ENCODE data around the gene UFSP2. TPM values are rescaled to one million over a fixed set of nuclear protein-coding genes. Genes with fewer than 3 reads are reported as not detected.

The UFSP2 gene
- total and polyA plus RNA-seq, 2 experiments from 2014 or later, result 29.0 to 53.0 TPM

DNA sequence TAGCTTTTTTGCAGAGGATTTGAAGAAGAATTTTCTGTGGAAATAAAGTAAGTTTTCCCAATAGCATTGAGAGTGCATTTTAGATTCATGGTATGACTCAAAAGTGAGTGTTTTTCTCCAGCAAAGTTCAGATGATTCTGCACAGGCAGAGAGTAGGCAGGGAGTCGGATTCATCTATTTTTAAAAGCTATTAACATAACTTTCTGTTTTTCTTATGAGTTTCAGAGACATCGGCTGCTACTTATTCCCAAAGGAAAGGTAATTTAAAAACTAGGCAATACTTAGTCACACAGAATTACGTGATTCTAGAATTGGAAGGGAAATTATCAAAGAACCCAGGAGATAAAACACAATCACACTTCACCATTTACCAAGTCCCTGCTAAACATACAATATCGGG is 41.3 kb upstream of the UFSP2 start:
- Histone ChIP-seq H3K9me2 (ENCODE audit: insufficient read depth) (no peaks in the 10 kb centered on the region), H3K36me3 (ENCODE audit: insufficient read depth) (no peaks in the 10 kb centered on the region), H3F3A (replicated peaks; ENCODE audit: low read depth) (no peaks in the 10 kb centered on the region), H3K27me3 (ENCODE audit: insufficient read depth) (peaks cover 12% of the 10 kb centered on the region), H3K4me1 (ENCODE audit: insufficient read depth) (peaks cover 13% of the 10 kb centered on the region), H3K4me3 (no peak overlapping the region), H3K79me2 (replicated peaks; ENCODE audit: insufficient read depth) (no peaks in the 10 kb centered on the region), H3K27ac (ENCODE audit: low read depth) (no peak overlapping the region), H3K4me2 (no peak overlapping the region), H4K20me1 (replicated peaks; ENCODE audit: insufficient read depth) (no peaks in the 10 kb centered on the region), H2AFZ (no peak overlapping the region)
- Mint-ChIP-seq H3K4me1 (peaks cover 33% of the 10 kb centered on the region), H3K9me3 (no peaks in the 10 kb centered on the region), H3K27ac (no peak overlapping the region), H3K27me3 (ENCODE audit: insufficient read depth, low read depth, poor library complexity) (peaks cover 13% of the 10 kb centered on the region), H3K4me3 (no peak overlapping the region), H3K36me3 (ENCODE audit: low read depth) (peaks cover 3% of the 10 kb centered on the region; the same call in 1 of the 3 replicates)
- no peak for TF ChIP-seq JUNB (IDR thresholded peaks at IDR 0.05; ENCODE audit: unreplicated experiment)
- TF ChIP-seq, protein P1, sequence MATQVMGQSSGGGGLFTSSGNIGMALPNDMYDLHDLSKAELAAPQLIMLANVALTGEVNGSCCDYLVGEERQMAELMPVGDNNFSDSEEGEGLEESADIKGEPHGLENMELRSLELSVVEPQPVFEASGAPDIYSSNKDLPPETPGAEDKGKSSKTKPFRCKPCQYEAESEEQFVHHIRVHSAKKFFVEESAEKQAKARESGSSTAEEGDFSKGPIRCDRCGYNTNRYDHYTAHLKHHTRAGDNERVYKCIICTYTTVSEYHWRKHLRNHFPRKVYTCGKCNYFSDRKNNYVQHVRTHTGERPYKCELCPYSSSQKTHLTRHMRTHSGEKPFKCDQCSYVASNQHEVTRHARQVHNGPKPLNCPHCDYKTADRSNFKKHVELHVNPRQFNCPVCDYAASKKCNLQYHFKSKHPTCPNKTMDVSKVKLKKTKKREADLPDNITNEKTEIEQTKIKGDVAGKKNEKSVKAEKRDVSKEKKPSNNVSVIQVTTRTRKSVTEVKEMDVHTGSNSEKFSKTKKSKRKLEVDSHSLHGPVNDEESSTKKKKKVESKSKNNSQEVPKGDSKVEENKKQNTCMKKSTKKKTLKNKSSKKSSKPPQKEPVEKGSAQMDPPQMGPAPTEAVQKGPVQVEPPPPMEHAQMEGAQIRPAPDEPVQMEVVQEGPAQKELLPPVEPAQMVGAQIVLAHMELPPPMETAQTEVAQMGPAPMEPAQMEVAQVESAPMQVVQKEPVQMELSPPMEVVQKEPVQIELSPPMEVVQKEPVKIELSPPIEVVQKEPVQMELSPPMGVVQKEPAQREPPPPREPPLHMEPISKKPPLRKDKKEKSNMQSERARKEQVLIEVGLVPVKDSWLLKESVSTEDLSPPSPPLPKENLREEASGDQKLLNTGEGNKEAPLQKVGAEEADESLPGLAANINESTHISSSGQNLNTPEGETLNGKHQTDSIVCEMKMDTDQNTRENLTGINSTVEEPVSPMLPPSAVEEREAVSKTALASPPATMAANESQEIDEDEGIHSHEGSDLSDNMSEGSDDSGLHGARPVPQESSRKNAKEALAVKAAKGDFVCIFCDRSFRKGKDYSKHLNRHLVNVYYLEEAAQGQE (IDR thresholded peaks at IDR 0.05; ENCODE audit: unreplicated experiment), result no peak
- ATAC-seq (no peak), DNase-seq (ENCODE audit: low spot score) (no peak)

DNA sequence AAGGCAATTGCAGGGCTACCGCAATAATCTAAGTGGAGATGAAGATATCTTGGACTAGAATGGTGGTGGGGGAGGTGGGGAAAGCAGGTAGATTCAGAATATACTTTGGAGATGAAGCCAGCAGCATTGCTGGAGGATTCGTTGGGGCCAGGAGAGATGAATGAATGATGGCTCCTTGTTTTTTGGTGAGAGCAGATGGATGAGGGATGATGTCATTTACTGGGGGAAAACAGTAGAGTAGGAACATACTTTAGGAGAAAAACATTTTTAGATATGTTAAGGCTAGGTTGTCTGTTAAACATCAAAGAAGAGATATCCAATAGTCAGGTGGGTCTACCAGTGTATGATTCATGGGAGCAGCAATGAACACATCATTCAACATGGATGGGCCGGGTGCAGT is 39.9 kb upstream of the UFSP2 start:
- DNase-seq (ENCODE audit: low spot score) (no peak), ATAC-seq (no peak)
- H3K36me3 Mint-ChIP-seq (ENCODE audit: low read depth), result no peaks in the 10 kb centered on the region
- H3K27me3 ChIP-seq (ENCODE audit: insufficient read depth), result 0 out of 2 replicates have a peak, but pooled peaks cover 8% of the 10 kb centered on the region
- no peaks in the 10 kb centered on the region for H3F3A ChIP-seq (replicated peaks; ENCODE audit: low read depth)
- peaks cover 33% of the 10 kb centered on the region for H3K4me1 Mint-ChIP-seq
- H3K27ac Mint-ChIP-seq, result no peak overlapping the region
- TF ChIP-seq, protein P2, sequence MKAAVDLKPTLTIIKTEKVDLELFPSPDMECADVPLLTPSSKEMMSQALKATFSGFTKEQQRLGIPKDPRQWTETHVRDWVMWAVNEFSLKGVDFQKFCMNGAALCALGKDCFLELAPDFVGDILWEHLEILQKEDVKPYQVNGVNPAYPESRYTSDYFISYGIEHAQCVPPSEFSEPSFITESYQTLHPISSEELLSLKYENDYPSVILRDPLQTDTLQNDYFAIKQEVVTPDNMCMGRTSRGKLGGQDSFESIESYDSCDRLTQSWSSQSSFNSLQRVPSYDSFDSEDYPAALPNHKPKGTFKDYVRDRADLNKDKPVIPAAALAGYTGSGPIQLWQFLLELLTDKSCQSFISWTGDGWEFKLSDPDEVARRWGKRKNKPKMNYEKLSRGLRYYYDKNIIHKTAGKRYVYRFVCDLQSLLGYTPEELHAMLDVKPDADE (IDR thresholded peaks at IDR 0.05), result no peak
- no peak for TF ChIP-seq EZH2phosphoT487 (IDR thresholded peaks at IDR 0.05; ENCODE audit: unreplicated experiment)
- no peak for TF ChIP-seq NANOG (IDR thresholded peaks at IDR 0.05; ENCODE audit: borderline replicate concordance)
- no peak for TF ChIP-seq ZNF114 (CRISPR knock-in tag; IDR thresholded peaks at IDR 0.05)
- no peak for TF ChIP-seq POLR2AphosphoS5 (IDR thresholded peaks at IDR 0.05; ENCODE audit: low read depth)
- TF ChIP-seq STAT1 (IDR thresholded peaks at IDR 0.05; ENCODE audit: unreplicated experiment), result no peak
- TF ChIP-seq ZNF331 (CRISPR knock-in tag; IDR thresholded peaks at IDR 0.05; ENCODE audit: low read depth), result no peak
- TF ChIP-seq, protein P3, sequence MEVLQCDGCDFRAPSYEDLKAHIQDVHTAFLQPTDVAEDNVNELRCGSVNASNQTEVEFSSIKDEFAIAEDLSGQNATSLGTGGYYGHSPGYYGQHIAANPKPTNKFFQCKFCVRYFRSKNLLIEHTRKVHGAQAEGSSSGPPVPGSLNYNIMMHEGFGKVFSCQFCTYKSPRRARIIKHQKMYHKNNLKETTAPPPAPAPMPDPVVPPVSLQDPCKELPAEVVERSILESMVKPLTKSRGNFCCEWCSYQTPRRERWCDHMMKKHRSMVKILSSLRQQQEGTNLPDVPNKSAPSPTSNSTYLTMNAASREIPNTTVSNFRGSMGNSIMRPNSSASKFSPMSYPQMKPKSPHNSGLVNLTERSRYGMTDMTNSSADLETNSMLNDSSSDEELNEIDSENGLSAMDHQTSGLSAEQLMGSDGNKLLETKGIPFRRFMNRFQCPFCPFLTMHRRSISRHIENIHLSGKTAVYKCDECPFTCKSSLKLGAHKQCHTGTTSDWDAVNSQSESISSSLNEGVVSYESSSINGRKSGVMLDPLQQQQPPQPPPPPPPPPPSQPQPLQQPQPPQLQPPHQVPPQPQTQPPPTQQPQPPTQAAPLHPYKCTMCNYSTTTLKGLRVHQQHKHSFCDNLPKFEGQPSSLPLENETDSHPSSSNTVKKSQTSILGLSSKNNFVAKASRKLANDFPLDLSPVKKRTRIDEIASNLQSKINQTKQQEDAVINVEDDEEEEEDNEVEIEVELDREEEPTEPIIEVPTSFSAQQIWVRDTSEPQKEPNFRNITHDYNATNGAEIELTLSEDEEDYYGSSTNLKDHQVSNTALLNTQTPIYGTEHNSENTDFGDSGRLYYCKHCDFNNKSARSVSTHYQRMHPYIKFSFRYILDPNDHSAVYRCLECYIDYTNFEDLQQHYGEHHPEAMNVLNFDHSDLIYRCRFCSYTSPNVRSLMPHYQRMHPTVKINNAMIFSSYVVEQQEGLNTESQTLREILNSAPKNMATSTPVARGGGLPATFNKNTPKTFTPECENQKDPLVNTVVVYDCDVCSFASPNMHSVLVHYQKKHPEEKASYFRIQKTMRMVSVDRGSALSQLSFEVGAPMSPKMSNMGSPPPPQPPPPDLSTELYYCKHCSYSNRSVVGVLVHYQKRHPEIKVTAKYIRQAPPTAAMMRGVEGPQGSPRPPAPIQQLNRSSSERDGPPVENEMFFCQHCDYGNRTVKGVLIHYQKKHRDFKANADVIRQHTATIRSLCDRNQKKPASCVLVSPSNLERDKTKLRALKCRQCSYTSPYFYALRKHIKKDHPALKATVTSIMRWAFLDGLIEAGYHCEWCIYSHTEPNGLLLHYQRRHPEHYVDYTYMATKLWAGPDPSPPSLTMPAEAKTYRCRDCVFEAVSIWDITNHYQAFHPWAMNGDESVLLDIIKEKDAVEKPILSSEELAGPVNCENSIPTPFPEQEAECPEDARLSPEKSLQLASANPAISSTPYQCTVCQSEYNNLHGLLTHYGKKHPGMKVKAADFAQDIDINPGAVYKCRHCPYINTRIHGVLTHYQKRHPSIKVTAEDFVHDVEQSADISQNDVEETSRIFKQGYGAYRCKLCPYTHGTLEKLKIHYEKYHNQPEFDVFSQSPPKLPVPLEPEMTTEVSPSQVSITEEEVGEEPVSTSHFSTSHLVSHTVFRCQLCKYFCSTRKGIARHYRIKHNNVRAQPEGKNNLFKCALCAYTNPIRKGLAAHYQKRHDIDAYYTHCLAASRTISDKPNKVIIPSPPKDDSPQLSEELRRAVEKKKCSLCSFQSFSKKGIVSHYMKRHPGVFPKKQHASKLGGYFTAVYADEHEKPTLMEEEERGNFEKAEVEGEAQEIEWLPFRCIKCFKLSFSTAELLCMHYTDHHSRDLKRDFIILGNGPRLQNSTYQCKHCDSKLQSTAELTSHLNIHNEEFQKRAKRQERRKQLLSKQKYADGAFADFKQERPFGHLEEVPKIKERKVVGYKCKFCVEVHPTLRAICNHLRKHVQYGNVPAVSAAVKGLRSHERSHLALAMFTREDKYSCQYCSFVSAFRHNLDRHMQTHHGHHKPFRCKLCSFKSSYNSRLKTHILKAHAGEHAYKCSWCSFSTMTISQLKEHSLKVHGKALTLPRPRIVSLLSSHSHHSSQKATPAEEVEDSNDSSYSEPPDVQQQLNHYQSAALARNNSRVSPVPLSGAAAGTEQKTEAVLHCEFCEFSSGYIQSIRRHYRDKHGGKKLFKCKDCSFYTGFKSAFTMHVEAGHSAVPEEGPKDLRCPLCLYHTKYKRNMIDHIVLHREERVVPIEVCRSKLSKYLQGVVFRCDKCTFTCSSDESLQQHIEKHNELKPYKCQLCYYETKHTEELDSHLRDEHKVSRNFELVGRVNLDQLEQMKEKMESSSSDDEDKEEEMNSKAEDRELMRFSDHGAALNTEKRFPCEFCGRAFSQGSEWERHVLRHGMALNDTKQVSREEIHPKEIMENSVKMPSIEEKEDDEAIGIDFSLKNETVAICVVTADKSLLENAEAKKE (CRISPR knock-in tag; IDR thresholded peaks at IDR 0.05), result no peak
- H3K9me3 Mint-ChIP-seq, result no peaks in the 10 kb centered on the region
- no peaks in the 10 kb centered on the region for H4K20me1 ChIP-seq (replicated peaks; ENCODE audit: insufficient read depth)
- no peak overlapping the region for H3K4me2 ChIP-seq
- H3K79me2 ChIP-seq (replicated peaks; ENCODE audit: insufficient read depth), result no peaks in the 10 kb centered on the region
- H3K27ac ChIP-seq (ENCODE audit: low read depth), result no peak overlapping the region
- no peaks in the 10 kb centered on the region for H3K9me2 ChIP-seq (ENCODE audit: insufficient read depth)
- peaks cover 13% of the 10 kb centered on the region for H3K27me3 Mint-ChIP-seq (ENCODE audit: insufficient read depth, low read depth, poor library complexity)
- H3K4me3 Mint-ChIP-seq, result no peak overlapping the region
- H3K4me3 ChIP-seq, result no peak overlapping the region
- H3K4me1 ChIP-seq (ENCODE audit: insufficient read depth), result peaks cover 12% of the 10 kb centered on the region; the same call in 1 of the 2 replicates
- H2AFZ ChIP-seq, result no peak overlapping the region
- no peaks in the 10 kb centered on the region for H3K36me3 ChIP-seq (ENCODE audit: insufficient read depth)
